ENCODE data around the gene JPH3. TPM values are rescaled to one million over a fixed set of nuclear protein-coding genes. Genes with fewer than 3 reads are reported as not detected.

The JPH3 gene
- total and polyA plus RNA-seq, 2 experiments from 2014 or later: 1.8 to 4.8 TPM

- H3K79me2 ChIP-seq: no peaks in the 10 kb centered on the region
- TF ChIP-seq CTCF (IDR thresholded peaks at IDR 0.05; ENCODE audit: poor library complexity): no peak
- WGBS (ENCODE audit: low lambda C conversion rate, missing lambda C conversion rate): 85% methylated on average over 8 of the region's 8 CpGs
- H4K20me1 ChIP-seq (ENCODE audit: insufficient read depth, poor library complexity, severe bottlenecking): no peaks in the 10 kb centered on the region
- H3K9me3 ChIP-seq (ENCODE audit: low read depth): no peaks in the 10 kb centered on the region
- H3K36me3 ChIP-seq (replicated peaks; ENCODE audit: insufficient read depth, low read depth): no peaks in the 10 kb centered on the region
- no peak overlapping the region for H3K4me2 ChIP-seq
- DNase-seq (ENCODE audit: low spot score): no peak
- no peak overlapping the region for H3K4me3 ChIP-seq
- H3K9me2 ChIP-seq (replicated peaks; ENCODE audit: insufficient read depth): no peaks in the 10 kb centered on the region
- no peaks in the 10 kb centered on the region for H3K27me3 ChIP-seq
- no peak overlapping the region for H2AFZ ChIP-seq
- no peak overlapping the region for H3K27ac ChIP-seq
- no peaks in the 10 kb centered on the region for H3K4me1 ChIP-seq (ENCODE audit: insufficient read depth)
These were observed 143.9 kb downstream of the JPH3 start for GRCh38 chr16:87746178-87746577.

Other genes starting within 250 kb of the JPH3 start
- 11.0 and 16.5 TPM in 2 replicates for gene FBXO31, start 218.7 kb upstream of the JPH3 start, total RNA-seq
- 25.3 and 28.9 TPM in 2 replicates for gene FBXO31, start 218.7 kb upstream of the JPH3 start, polyA plus RNA-seq
- 73.3 and 76.4 TPM in 2 replicates for gene MAP1LC3B, start 210.2 kb upstream of the JPH3 start, total RNA-seq
- 125 and 134 TPM in 2 replicates for gene MAP1LC3B, start 210.2 kb upstream of the JPH3 start, polyA plus RNA-seq
- 12.6 and 14.5 TPM in 2 replicates for gene ZCCHC14, start 109.5 kb upstream of the JPH3 start, total RNA-seq
- 4.3 and 5.8 TPM in 2 replicates for gene ZCCHC14, start 109.5 kb upstream of the JPH3 start, polyA plus RNA-seq
- gene KLHDC4, start 163.5 kb downstream of the JPH3 start, total RNA-seq: 12.8 and 16.3 TPM in 2 replicates
- 15.6 and 17.7 TPM in 2 replicates for gene KLHDC4, start 163.5 kb downstream of the JPH3 start, polyA plus RNA-seq